ENCODE measurements around the gene TUBB2B.
"Not testable (repeated sequence)": the region's sequence is repeated elsewhere in the genome, so short reads cannot be mapped to it uniquely, and the experiment has no call there.

Gene TUBB2B

DNA sequence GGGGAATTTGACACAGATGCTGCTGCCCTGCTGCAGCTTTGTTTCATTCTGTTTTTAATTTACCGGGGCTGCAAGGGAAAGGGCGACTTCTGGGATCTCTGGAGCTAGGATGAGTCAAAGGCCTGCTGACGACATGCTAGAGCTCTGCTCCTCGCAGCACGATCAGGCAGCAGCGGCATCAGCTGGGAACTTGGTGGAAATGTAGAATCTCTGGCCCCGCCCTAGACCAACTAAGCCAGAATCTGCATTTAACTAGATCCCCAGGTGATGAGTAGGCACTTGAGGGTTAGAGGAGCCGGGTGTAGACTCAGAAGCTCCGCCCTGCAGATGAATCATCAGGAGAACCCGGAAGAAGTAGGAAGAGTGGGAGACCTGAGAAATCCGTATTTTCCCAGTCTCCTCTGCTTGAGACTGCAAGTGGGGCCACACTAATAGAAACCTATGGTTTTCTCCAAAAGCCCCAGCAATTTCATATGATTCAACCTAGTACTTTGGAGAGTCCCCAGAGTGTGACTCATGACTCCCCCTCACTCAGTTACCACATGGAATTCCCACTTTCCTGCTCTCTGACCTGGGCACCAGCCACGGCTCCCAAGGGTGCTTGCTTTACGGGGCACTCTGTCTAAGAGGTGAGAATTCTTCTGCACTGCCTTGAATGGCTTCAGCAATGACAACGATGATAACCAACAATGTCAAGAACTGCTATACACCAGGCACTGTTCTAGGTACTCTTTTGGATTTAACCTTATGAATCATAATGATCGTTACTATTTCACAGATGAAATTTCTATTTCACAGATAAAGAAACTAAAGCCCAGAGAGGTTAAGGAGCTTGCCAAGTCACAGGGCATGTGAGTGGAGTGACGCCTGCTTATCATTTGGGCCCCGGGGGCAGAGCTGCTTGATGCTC is 18.1 kb downstream of the TUBB2B start:
- peak; percentile 89 for DNase-seq

GRCh38 chr6:3208775-3209113 is 18.7 kb downstream of the TUBB2B start:
- no peak for DNase-seq

- no peak for DNase-seq
Measured at GRCh38 chr6:3208098-3208774, 19.2 kb downstream of the TUBB2B start.

DNA sequence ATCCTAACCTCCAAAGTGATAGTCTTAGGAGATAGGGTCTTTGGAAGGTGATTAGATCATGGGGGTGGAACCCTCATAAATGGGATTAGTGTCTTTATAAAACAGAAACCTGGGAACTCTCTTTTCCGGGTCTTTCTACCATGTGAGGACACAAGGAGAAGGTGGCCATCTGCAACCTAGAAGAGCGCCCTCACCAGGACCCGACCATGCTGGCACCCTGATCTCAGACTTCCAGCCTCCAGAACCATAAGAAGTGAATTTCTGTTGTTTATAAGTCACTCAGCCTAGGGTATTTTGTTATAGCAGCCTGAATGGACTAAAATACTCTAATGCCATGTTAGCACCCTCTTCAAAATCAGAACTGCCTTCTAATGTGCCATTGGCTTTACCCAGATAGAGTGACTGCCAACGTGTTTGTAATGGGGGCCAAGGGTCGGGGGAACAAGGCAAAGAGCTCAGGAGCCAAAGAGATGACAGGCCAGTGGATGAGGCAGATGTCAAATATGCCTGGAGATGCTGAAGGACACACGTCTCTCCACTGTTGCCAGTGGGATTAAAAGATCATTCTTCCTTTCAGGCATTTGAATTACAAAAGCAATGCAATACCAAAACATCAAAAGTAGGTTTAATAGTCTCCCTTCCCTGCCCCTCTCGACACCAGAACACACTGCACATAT is 21.0 kb downstream of the TUBB2B start:
- no peak for DNase-seq

GRCh38 chr6:3205913-3206312 is 21.5 kb downstream of the TUBB2B start:
- no peak for DNase-seq

- DNase-seq: no peak
Measured at GRCh38 chr6:3204921-3205320, 22.5 kb downstream of the TUBB2B start.

GRCh38 chr6:3202999-3203696 is 24.3 kb downstream of the TUBB2B start:
- DNase-seq: peak; percentile 90

DNA sequence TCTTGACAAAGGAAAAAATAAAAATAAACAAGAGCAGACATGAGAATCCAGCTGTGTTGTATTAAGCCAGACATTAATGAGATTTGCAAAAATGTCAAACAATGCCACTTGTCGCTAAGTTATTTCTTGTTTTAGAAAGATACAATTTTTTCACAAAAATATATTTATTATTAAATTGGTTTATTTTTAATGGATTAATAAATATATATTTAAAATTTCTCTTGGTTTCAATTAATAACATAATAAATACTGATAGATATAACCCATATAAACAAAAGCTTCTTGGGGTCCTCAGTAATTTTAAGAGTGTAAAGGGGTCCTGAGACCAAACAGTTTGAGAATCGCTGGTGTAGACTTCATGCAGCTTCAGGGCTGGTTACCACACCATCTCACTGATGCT is 26.1 kb downstream of the TUBB2B start:
- DNase-seq: no peak

DNA sequence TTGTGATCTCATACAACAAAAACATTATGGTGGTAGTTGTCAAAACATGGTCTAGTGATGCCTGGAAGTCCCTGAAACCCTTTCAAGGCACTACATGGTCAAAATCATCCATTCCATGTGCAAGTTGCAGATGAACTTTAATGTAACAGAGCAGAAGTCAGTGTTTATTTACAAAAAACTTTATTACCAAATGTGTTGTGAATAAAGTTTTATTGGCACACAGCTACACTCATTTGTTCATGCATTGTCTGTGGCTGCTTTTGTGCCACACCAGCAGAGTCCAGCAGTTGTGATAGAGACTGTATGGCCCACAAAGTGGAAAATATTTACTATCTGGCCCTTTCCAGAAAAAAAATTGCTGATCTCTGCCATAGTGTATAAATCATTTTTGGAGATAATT is 26.8 kb downstream of the TUBB2B start:
- peak; percentile 28 for DNase-seq

DNA sequence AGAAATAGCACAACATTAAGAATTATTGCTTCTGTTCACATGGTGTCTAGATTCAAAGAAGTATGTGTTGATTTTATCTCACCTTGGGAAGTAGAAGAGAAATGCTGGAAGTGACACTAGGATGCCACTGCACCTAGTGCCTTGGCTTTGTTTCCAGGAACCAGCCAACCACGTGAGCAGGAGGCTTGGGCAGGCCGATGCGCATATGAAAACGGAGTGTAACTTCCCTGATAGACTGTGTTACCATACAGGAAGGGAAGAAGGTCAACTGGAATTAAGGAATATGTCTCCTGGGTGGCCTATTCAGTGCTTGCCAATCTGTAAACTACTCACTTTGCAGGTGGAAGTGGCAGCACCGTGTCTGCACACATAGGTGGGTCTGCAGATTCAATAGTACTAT is 28.1 kb downstream of the TUBB2B start:
- DNase-seq: no peak

DNA sequence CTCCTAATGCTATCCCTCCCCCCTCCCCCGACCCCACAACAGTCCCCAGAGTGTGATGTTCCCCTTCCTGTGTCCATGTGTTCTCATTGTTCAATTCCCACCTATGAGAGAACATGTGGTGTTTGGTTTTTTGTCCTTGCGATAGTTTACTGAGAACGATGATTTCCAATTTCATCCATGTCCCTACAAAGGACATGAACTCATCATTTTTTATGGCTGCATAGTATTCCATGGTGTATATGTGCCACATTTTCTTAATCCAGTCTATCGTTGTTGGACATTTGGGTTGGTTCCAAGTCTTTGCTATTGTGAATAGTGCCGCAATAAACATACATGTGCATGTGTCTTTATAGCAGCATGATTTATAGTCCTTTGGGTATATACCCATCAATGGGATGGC is 29.7 kb downstream of the TUBB2B start:
- not testable (repeated sequence) for DNase-seq

DNA sequence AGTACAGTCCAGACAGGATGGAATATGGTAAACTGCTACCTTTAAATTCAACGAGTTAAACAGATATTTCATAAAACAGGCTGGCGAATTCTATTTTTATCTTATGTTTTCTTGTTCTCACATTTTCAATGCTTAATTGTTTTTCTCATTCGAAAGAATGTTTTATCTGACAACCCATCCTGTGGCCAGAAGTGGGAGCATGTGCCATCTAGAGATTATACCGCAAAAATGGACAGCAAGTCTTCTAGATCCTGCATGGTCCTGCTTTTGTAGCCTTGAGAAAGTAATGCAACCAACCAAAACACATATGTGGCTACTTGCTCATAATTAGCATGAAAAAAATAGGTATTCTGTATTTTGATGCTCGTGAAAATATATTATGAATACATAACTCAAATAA is 30.7 kb downstream of the TUBB2B start:
- peak; percentile 87 for DNase-seq

DNA sequence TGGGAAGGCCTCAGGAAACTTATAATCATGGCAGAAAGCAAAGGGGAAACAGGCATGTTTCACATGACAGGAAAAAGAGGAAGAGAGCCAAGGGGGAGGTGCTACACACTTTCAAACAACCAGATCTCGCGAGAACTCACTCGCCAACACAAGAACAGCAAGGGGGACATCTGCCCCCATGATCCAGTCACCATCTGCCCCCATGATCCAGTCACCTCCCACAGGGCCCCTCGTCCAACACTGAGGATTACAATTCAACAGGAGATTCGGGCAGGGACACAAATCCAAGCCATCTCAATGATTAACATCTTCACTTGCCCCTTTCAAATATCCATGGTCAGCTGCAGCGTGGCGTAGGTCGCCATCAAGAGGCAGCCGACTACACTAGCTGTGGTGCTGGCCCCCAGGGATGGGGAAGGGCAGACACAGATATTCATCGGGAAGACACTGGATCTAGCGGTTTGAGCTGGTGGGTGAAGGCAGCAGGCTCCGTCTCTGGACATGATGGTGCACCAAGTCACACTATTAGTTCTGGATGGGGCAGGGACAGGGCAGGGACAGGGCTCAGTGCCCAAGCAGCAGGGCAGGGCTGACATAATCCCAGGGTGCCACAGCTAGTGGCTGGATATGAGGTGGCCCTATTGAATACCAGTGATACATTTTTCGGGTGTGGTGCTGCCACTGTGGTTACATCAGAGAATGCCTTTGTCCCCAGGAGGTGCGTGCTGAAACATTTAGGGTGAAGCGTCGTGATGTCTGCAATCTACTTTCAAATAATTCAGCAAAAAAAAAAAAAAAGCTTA is 31.6 kb downstream of the TUBB2B start:
- DNase-seq: peak; percentile 74

- DNase-seq: no peak
Measured at GRCh38 chr6:3195420-3195694, 32.1 kb downstream of the TUBB2B start.

DNA sequence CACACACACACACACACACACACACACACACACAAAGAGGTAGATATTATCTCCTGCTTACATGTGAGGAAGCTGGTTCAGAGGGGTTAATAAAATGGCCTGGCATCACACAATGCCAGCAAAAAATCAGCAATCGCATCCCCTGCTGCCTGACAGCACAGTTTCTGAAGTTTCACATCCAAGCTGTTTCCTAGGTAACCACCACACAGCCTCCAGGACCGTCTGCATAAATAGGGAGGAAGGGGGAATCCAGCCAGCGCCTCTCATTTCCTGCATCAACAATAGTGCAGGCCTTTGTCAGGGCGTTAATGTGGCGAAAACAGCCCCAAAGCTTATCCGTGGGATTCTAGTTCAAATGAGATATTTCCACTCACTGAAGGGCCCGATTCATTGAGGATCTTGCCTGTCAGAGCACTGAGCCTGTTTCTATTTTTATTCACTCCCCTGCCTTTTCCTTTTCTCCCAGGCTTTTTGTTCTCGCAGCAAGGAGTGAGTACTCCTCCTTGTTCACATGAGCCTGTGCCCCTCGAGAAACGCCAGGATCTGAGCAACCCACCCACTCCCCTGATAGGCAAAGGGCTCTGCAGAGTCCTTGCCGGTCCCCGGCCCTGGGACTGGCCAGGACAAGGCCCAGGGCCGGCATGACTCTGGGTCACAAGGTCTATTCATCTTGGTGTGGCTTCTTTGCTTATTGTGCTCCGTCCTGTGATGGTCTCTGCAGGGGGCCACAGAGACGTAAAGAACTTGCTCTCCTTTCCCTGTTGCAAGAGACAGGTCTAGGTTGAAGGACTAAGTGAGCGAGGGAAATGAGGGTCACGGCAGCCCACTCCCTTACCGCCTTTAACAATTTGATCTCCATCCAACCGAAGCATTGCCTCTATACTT is 32.7 kb downstream of the TUBB2B start:
- DNase-seq: no peak

DNA sequence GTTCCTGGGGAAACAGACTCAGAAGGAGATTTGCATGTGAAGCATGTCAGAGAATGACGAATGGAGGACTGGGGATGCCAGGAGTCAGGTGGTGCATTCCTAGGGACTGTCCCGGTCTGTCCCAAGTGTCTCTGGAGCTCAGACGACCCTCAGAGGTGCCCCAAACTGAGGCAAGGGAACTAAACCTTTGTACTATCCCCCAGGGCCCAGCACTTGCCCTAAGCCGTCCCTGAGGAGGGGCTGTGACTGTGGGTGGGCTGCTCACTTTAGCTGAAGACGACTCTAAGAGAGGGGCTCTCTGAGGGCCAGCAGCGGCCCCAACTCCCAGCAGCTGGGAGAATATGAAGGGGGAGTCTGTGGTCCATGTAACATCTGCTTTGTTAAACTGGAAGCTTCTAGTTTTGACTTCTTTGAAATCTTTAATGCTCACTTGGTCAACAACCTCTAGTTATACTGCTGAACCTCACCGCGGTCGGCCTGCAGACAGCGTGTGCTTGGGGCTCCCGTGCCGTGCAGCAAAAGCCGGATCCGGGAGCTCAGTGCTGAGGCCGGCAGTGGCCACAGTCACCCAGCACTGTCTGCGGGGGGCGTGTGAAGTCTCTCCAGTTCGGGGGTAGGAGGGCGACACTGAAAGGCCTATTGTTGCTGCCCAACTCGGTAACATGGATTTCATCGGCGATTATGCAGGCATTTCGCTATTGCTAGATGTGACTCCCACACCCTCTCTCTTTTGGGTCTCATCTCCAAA is 34.2 kb downstream of the TUBB2B start:
- no peak for DNase-seq

- DNase-seq: no peak
Measured at GRCh38 chr6:3190779-3191178, 36.7 kb downstream of the TUBB2B start.

- DNase-seq: no peak
Measured at GRCh38 chr6:3190056-3190455, 37.4 kb downstream of the TUBB2B start.

GRCh38 chr6:3189192-3189591 is 38.3 kb downstream of the TUBB2B start:
- not testable (repeated sequence) for DNase-seq

DNA sequence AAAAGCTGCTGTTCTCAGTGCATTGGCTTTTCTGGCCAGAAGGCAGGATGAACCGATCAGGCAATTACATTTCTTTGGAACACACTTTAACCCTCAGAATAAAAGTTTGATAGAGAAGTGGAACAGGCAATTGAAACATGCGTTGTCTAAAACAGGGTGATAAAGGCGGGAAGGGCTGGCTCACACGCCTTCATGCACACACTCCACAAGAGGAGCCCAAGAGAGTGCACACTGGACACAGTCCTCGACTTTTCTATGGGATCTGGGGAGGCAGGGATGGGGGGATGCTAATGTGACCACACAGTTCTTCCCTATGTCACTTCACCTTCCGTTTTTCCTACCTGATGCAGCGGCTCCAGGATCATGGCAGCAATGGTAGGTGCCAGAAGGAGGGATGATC is 39.2 kb downstream of the TUBB2B start:
- no peak for DNase-seq

GRCh38 chr6:3186974-3187382 is 40.5 kb downstream of the TUBB2B start:
- DNase-seq: no peak

Data from hematopoietic multipotent progenitor cell treated with erythropoietin and hydrocortisone succinate and interleukin-3 and kit ligand, for 8 days (in vitro differentiated cells).